Activated T-cell treated with anti-CD3 and anti-CD28 coated beads for 48 hours (primary cell): Measurements from ENCODE around the gene ALOXE3.
"Not testable (repeated sequence)": the region's sequence is repeated elsewhere in the genome, so short reads cannot be mapped to it uniquely, and the experiment has no call there.

ENCODE experiments used
- DNase-seq: peaks from one replicate; pipeline ENCODE4 v3.0.0-alpha.2; 2020; ENCODE audit warnings: low read depth

ALOXE3 gene

GRCh38 chr17:8091033-8091687 is 27.2 kb downstream of the ALOXE3 start:
- DNase-seq = no peak

- DNase-seq = no peak
Observed at GRCh38 chr17:8089728-8090127, 28.6 kb downstream of the ALOXE3 start.

- no peak for DNase-seq
Observed at GRCh38 chr17:8087952-8088230, 30.4 kb downstream of the ALOXE3 start.

- DNase-seq = no peak
Observed at GRCh38 chr17:8087075-8087951, 31.0 kb downstream of the ALOXE3 start, which contains the start of gene ALOX12B. Gene ALOX12B, minus strand, starts transcription at chr17:8087716. Its CDS starts 274 bp downstream, at chr17:8087442.

GRCh38 chr17:8084250-8084649 is 34.1 kb downstream of the ALOXE3 start:
- DNase-seq = no peak

GRCh38 chr17:8082292-8082691 is 36.0 kb downstream of the ALOXE3 start:
- no peak for DNase-seq

GRCh38 chr17:8081876-8082275 is 36.4 kb downstream of the ALOXE3 start:
- no peak for DNase-seq

- no peak for DNase-seq
Observed at GRCh38 chr17:8080799-8081219, 37.5 kb downstream of the ALOXE3 start.

GRCh38 chr17:8080208-8080798 is 38.0 kb downstream of the ALOXE3 start:
- DNase-seq = no peak

GRCh38 chr17:8079291-8080207 is 38.8 kb downstream of the ALOXE3 start:
- peak; percentile 82 for DNase-seq

GRCh38 chr17:8077939-8078338 is 40.4 kb downstream of the ALOXE3 start:
- DNase-seq = not testable (repeated sequence)

GRCh38 chr17:8076502-8077266 is 41.6 kb downstream of the ALOXE3 start:
- no peak for DNase-seq

GRCh38 chr17:8075574-8076342 is 42.6 kb downstream of the ALOXE3 start:
- DNase-seq = no peak

- DNase-seq = no peak
Observed at GRCh38 chr17:8075081-8075480, 43.2 kb downstream of the ALOXE3 start.

GRCh38 chr17:8074554-8074953 is 43.8 kb downstream of the ALOXE3 start:
- DNase-seq = no peak

GRCh38 chr17:8073627-8074484 is 44.5 kb downstream of the ALOXE3 start:
- peak; percentile 81 for DNase-seq

GRCh38 chr17:8072729-8073461 is 45.4 kb downstream of the ALOXE3 start:
- no peak for DNase-seq

GRCh38 chr17:8072341-8072728 is 46.0 kb downstream of the ALOXE3 start:
- no peak for DNase-seq

GRCh38 chr17:8071496-8071895 is 46.8 kb downstream of the ALOXE3 start:
- no peak for DNase-seq
